Activated CD4-positive, alpha-beta memory T cell treated with anti-CD3 and anti-CD28 coated beads, Interleukin-2, amount 10 ng/mL, durations not matched to agents 7 days and 5 days (primary cell): ENCODE data around the gene PREX1. TPM values are rescaled to one million over a fixed set of nuclear protein-coding genes. Genes with fewer than 3 reads are reported as not detected.

Experiments
- CTCF ChIA-PET: fragments of 350-600 bp; sonication (Branson Sonifier 250); formaldehyde crosslinking; loops from one replicate; lab custom pipeline; 2021; ENCODE audit warnings: antibody characterized with exemption, inconsistent platforms; lab: Charles Lee
- POLR2A ChIA-PET: fragments of 350-600 bp; sonication (Branson Sonifier 250); formaldehyde crosslinking; loops from one replicate; lab custom pipeline; 2021; ENCODE audit warnings: antibody characterized with exemption; lab: Charles Lee
- DNase-seq: peaks from one replicate; pipeline ENCODE4 v3.0.0-alpha.2; 2020
- H3K27ac Mint-ChIP-seq: one replicate; pipeline ENCODE4 v1.8.0; 2021; ENCODE audit warnings: mild to moderate bottlenecking, mixed read lengths
- H3K27me3 Mint-ChIP-seq: one replicate; pipeline ENCODE4 v1.8.0; 2021; ENCODE audit warnings: mixed read lengths
- H3K36me3 Mint-ChIP-seq: one replicate; pipeline ENCODE4 v1.8.0; 2021; ENCODE audit warnings: low read depth, mixed read lengths
- H3K4me1 Mint-ChIP-seq: one replicate; pipeline ENCODE4 v1.8.0; 2021; ENCODE audit warnings: mixed read lengths
- H3K4me3 Mint-ChIP-seq: one replicate; pipeline ENCODE4 v1.8.0; 2021; ENCODE audit warnings: mild to moderate bottlenecking, mixed read lengths
- H3K9me3 Mint-ChIP-seq: one replicate; pipeline ENCODE4 v1.8.0; 2021; ENCODE audit warnings: mixed read lengths
- total RNA-seq, 2 experiments: library from RNA; stranded (reverse); gene quantifications; one replicate each; pipeline ENCODE4 v1.2.3, GENCODE V29; 2021

The PREX1 gene
- total RNA-seq, 2 experiments from 2014 or later = 158 to 160 TPM

GRCh38 chr20:48821261-48821920 is 6.4 kb downstream of the PREX1 start:
- peaks cover 6% of the 10 kb centered on the region for H3K4me1 Mint-ChIP-seq

GRCh38 chr20:48820649-48820973 is 7.2 kb downstream of the PREX1 start:
- ChIA-PET CTCF (no interaction called here), POLR2A (interaction anchor here (1.0 to 1.9 kb wide), 3 partner anchors 69 to 101 kb away, joined by 4 to 8 read pairs (median 7); no protein-coding TSS in a partner anchor)
- H3K4me1 Mint-ChIP-seq = peaks cover 6% of the 10 kb centered on the region
- H3K4me3 Mint-ChIP-seq = peak overlapping the region; percentile 98
- H3K9me3 Mint-ChIP-seq = no peaks in the 10 kb centered on the region
- DNase-seq = no peak
- peaks cover 89% of the 10 kb centered on the region for H3K36me3 Mint-ChIP-seq
- H3K27ac Mint-ChIP-seq = peak overlapping the region; percentile 97
- no peaks in the 10 kb centered on the region for H3K27me3 Mint-ChIP-seq

More at GRCh38 chr20:48821261-48821920, 6.4 kb downstream of the PREX1 start:
- POLR2A ChIA-PET = interaction anchor here (1.0 to 1.9 kb wide), 4 partner anchors 70 to 105 kb away, joined by 3 to 8 read pairs (median 6); no protein-coding TSS in a partner anchor
- peaks cover 95% of the 10 kb centered on the region for H3K36me3 Mint-ChIP-seq
- peak overlapping the region; percentile 97 for H3K27ac Mint-ChIP-seq
- CTCF ChIA-PET = interaction anchor here (0.6 to 1.3 kb wide), 2 partner anchors 61 to 366 kb away, joined by 3 to 4 read pairs; no protein-coding TSS in a partner anchor
- peak overlapping the region; percentile 98 for H3K4me3 Mint-ChIP-seq
- H3K9me3 Mint-ChIP-seq = no peaks in the 10 kb centered on the region
- H3K27me3 Mint-ChIP-seq = no peaks in the 10 kb centered on the region
- no peak for DNase-seq

- CTCF ChIA-PET = no interaction called here
- Mint-ChIP-seq H3K27me3 (no peaks in the 10 kb centered on the region), H3K4me1 (peaks cover under 1% of the 10 kb centered on the region), H3K4me3 (peak overlapping the region; percentile 98), H3K9me3 (no peaks in the 10 kb centered on the region), H3K36me3 (peaks cover 88% of the 10 kb centered on the region), H3K27ac (peak overlapping the region; percentile 97)
- no peak for DNase-seq
- POLR2A ChIA-PET = interaction anchor here (1.0 to 2.9 kb wide), 3 partner anchors 7 to 100 kb away, joined by 4 to 33 read pairs (median 8); partner anchors contain the start of gene PREX1
These were observed 7.8 kb downstream of the PREX1 start for GRCh38 chr20:48819821-48820648.

DNA sequence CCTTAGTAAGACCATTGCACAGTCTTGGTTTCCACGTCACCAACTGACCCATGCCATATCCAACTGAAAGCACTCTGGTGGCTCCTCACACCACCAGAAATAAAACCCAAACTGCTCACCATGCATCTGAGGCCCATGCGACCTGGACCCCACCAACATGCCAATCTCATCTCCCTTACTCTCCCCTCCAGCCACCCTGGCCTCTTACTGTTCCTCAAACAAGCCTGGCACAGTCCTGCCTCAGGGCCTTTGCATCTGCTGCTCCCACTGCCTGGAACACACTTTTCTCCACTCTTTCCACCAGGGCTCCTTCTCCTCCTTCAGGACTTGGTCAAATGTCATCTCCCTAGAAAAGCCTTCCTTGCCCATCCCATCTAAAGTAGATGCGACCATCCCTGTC is 8.7 kb downstream of the PREX1 start:
- POLR2A ChIA-PET = interaction anchor here (1.0 to 2.9 kb wide), 13 partner anchors 8 to 129 kb away, joined by 3 to 33 read pairs (median 5); partner anchors contain the start of gene PREX1
- no peak for DNase-seq
- H3K27ac Mint-ChIP-seq = peak overlapping the region; percentile 97
- H3K9me3 Mint-ChIP-seq = no peaks in the 10 kb centered on the region
- H3K4me3 Mint-ChIP-seq = peak overlapping the region; percentile 98
- CTCF ChIA-PET = interaction anchor here (1.1 to 1.3 kb wide), 2 partner anchors 80 to 162 kb away, joined by 3 to 6 read pairs; no protein-coding TSS in a partner anchor
- H3K4me1 Mint-ChIP-seq = no peaks in the 10 kb centered on the region
- H3K36me3 Mint-ChIP-seq = peaks cover 84% of the 10 kb centered on the region
- no peaks in the 10 kb centered on the region for H3K27me3 Mint-ChIP-seq

DNA sequence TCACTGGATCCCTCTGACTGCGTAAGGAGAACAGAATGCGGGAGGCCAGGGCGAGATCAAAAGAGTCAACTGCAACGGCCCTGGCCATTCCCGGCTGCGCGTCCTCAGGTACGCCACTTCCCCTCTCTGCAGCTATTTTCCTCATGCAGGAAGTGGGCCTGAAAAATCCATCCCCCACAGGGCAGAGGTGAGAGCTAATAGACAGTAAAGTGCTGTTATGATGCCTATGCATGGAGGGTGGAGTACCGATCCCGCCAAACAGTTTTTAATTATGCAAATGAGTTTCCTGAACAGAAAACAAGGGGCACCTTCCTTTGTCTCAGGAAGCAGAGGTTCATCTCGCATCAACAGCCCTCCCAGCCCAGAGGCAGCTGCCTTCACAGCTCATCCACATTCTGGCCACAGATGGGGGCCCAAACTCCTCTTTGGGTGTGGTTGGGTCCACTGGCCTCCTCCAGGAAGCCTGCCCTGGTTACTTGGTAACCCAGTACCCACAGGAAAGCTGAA is 9.3 kb downstream of the PREX1 start:
- H3K9me3 Mint-ChIP-seq = no peaks in the 10 kb centered on the region
- H3K36me3 Mint-ChIP-seq = peaks cover 80% of the 10 kb centered on the region
- peak overlapping the region; percentile 98 for H3K4me3 Mint-ChIP-seq
- ChIA-PET POLR2A (interaction anchor here (0.7 to 2.9 kb wide), 14 partner anchors 9 to 128 kb away, joined by 3 to 33 read pairs (median 4); partner anchors contain the start of gene PREX1), CTCF (interaction anchor here (0.6 to 1.5 kb wide), 6 partner anchors 58 to 161 kb away, joined by 3 to 6 read pairs (median 3); no protein-coding TSS in a partner anchor)
- peak; percentile 75 for DNase-seq
- H3K27ac Mint-ChIP-seq = peak overlapping the region; percentile 97
- no peaks in the 10 kb centered on the region for H3K27me3 Mint-ChIP-seq
- no peaks in the 10 kb centered on the region for H3K4me1 Mint-ChIP-seq

DNA sequence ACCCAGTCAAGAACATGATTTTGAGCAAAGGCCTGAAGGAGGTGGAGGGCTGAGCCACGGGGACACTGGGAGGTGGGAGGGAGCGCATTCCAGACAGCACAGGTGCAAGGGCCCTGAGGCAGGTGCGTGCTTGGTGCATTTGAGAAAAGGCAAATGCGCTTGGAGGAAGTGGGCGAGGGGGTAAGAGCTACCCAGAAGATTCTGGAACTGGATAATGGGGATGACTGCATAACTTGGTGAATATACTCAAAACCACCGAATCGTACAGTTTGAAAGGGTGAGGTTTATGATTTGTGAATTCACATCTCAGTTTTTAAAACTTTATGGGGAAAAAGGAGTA is 9.8 kb downstream of the PREX1 start:
- Mint-ChIP-seq H3K4me1 (no peaks in the 10 kb centered on the region), H3K9me3 (no peaks in the 10 kb centered on the region), H3K36me3 (peaks cover 76% of the 10 kb centered on the region), H3K4me3 (peak overlapping the region; percentile 98), H3K27me3 (no peaks in the 10 kb centered on the region), H3K27ac (peak overlapping the region; percentile 97)
- DNase-seq = no peak
- CTCF ChIA-PET = interaction anchor here (0.7 to 1.5 kb wide), 6 partner anchors 29 to 161 kb away, joined by 3 to 6 read pairs (median 4); no protein-coding TSS in a partner anchor
- POLR2A ChIA-PET = interaction anchor here (0.7 to 2.9 kb wide), 15 partner anchors 9 to 128 kb away, joined by 3 to 33 read pairs (median 4); partner anchors contain the start of gene PREX1

- Mint-ChIP-seq H3K9me3 (no peaks in the 10 kb centered on the region), H3K27me3 (no peaks in the 10 kb centered on the region), H3K4me1 (no peaks in the 10 kb centered on the region), H3K36me3 (peaks cover 71% of the 10 kb centered on the region), H3K27ac (peak overlapping the region; percentile 97), H3K4me3 (peak overlapping the region; percentile 98)
- no peak for DNase-seq
- POLR2A ChIA-PET = interaction anchor here (0.7 to 2.9 kb wide), 11 partner anchors 10 to 105 kb away, joined by 3 to 33 read pairs (median 4); partner anchors contain the start of gene PREX1
- CTCF ChIA-PET = interaction anchor here (1.0 to 1.5 kb wide), 3 partner anchors 28 to 100 kb away, joined by 3 to 5 read pairs (median 4); no protein-coding TSS in a partner anchor
These were observed 10.3 kb downstream of the PREX1 start for GRCh38 chr20:48817367-48818030.

- H3K4me1 Mint-ChIP-seq = peaks cover 5% of the 10 kb centered on the region
- POLR2A ChIA-PET = interaction anchor here (0.7 to 2.9 kb wide), 5 partner anchors 11 to 99 kb away, joined by 3 to 33 read pairs (median 3); partner anchors contain the start of gene PREX1
- peak overlapping the region; percentile 97 for H3K27ac Mint-ChIP-seq
- no peak for DNase-seq
- H3K27me3 Mint-ChIP-seq = no peaks in the 10 kb centered on the region
- CTCF ChIA-PET = no interaction called here
- H3K4me3 Mint-ChIP-seq = peak overlapping the region; percentile 98
- peaks cover 67% of the 10 kb centered on the region for H3K36me3 Mint-ChIP-seq
- peaks cover under 1% of the 10 kb centered on the region for H3K9me3 Mint-ChIP-seq
These were observed 11.3 kb downstream of the PREX1 start for GRCh38 chr20:48816282-48817205.

DNA sequence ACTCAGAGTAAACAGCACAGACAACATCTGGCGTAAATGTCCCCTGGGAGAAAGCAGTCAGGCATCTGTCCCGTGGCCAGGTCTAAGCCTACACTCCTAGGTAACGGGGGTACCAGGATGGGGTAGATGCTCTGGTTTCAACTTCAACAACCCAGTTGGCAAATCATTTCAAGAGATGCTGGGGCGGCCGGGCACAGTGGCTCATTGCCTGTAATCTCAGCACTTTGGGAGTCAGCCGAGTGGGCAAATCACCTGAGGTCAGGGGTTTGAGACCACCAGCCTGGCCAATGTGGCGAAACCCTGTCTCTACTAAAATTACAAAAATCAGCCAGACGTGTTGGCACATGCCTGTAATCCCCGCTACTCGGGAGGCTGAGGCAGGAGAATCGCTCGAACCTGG is 12.3 kb downstream of the PREX1 start:
- Mint-ChIP-seq H3K9me3 (peaks cover 2% of the 10 kb centered on the region), H3K27ac (peak overlapping the region; percentile 97), H3K36me3 (peaks cover 61% of the 10 kb centered on the region), H3K4me3 (no peak overlapping the region), H3K4me1 (peaks cover 10% of the 10 kb centered on the region), H3K27me3 (no peaks in the 10 kb centered on the region)
- CTCF ChIA-PET = no interaction called here
- POLR2A ChIA-PET = no interaction called here
- no peak for DNase-seq

- CTCF ChIA-PET = no interaction called here
- no peaks in the 10 kb centered on the region for H3K27me3 Mint-ChIP-seq
- no peak for DNase-seq
- POLR2A ChIA-PET = interaction anchor here (1.1 kb wide), 1 partner anchor 64 kb away, joined by 3 read pairs; no protein-coding TSS in a partner anchor
- peaks cover 59% of the 10 kb centered on the region for H3K36me3 Mint-ChIP-seq
- H3K4me1 Mint-ChIP-seq = peaks cover 17% of the 10 kb centered on the region
- peaks cover 2% of the 10 kb centered on the region for H3K9me3 Mint-ChIP-seq
- peak overlapping the region; percentile 97 for H3K27ac Mint-ChIP-seq
- no peak overlapping the region for H3K4me3 Mint-ChIP-seq
These were observed 13.2 kb downstream of the PREX1 start for GRCh38 chr20:48814633-48815032.

DNA sequence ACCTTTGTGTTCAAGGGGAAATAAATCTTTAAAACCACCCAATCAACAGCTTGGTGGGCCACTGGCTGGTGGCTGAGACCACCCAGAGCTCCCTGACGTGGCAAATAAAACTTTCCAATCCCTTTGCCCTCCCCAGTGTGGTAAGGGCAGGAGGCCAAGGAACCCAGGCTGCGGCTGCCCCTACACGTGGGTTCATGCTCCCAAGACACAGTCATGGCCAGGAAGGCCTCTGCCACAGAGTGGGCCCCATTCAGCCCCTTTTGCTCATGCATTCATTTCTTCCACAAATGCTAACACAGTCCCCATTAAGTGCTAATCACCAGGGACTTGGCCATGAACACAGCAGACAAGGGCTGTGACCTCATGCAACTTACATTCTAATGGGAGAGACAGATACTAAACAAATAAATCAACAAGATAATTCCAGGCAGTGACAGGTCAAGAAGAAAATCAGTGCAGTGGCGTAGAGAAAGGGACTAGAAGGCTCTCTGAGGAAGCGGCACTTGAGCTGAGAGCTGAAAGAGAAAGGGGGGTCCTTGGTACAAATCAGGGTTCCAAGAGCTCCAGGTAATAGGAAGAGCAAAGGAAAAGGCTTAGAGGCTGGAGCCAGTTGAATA is 13.8 kb downstream of the PREX1 start:
- Mint-ChIP-seq H3K36me3 (peaks cover 58% of the 10 kb centered on the region), H3K4me1 (peaks cover 22% of the 10 kb centered on the region), H3K4me3 (no peak overlapping the region), H3K27ac (no peak overlapping the region), H3K9me3 (peaks cover 2% of the 10 kb centered on the region), H3K27me3 (no peaks in the 10 kb centered on the region)
- ChIA-PET POLR2A (interaction anchor here (1.1 kb wide), 1 partner anchor 63 kb away, joined by 3 read pairs; no protein-coding TSS in a partner anchor), CTCF (interaction anchor here (0.6 to 0.7 kb wide), 2 partner anchors 157 to 193 kb away, joined by 3 to 4 read pairs; no protein-coding TSS in a partner anchor)
- no peak for DNase-seq
